Measurements from ENCODE around the gene ATRNL1. TPM values are rescaled to one million over a fixed set of nuclear protein-coding genes. Genes with fewer than 3 reads are reported as not detected.

Gene ATRNL1
- total RNA-seq, 4 donors from 2014 or later: 137 to 431 (median 202) TPM

DNA sequence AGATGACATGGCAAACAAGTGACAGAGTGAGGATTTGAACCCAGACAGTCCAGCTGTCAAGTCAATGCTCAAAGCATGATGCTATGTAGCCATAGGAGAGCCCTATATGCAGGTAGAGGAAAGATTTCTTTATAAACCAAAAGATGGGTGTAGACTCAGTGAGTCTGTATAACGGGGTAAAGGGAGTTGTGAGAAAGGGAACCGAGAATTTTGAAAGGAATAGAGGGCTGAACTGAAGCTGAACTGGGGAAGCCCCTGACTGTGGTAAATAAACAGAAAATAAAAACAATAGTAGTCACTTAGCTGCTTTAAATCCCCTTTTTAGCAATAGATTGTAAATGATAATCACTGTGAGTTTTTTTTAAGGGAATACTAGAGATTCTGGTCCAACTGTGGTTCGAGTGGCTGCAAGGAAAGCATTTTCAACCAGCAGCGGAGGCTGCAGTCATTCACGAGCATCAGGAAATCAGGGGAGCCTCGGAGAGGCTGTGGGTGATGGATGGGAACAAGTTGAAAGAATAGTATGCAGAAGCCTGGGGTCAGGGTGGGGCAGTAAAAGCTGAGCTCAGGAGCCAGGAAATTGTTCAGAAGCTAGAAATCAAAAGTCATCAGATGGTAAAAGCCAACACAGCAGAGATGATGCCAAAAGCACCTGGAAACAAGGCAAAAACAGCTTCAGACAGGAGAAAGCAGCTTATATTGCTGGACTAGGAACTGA is 786.4 kb downstream of the ATRNL1 start:
- no peak for TF ChIP-seq CTCF (IDR thresholded peaks at IDR 0.05)
- TF ChIP-seq POLR2A (IDR thresholded peaks at IDR 0.05): no peak
- intact Hi-C loops (cut with DNase I; ENCODE audit: low total_unique reads): no loop called here
- DNase-seq: no peak
- H3K36me3 ChIP-seq: no peaks in the 10 kb centered on the region
- H3K4me1 ChIP-seq: no peaks in the 10 kb centered on the region
- H3K9me3 ChIP-seq: no peaks in the 10 kb centered on the region
- H3K27ac ChIP-seq: no peak overlapping the region
- no peaks in the 10 kb centered on the region for H3K27me3 ChIP-seq
- no peak overlapping the region for H3K4me3 ChIP-seq

GRCh38 chr10:115882021-115882420 is 788.9 kb downstream of the ATRNL1 start:
- no peak for DNase-seq
- Histone ChIP-seq H3K4me1 (no peaks in the 10 kb centered on the region), H3K36me3 (no peaks in the 10 kb centered on the region), H3K27me3 (no peaks in the 10 kb centered on the region), H3K4me3 (no peak overlapping the region), H3K9me3 (no peaks in the 10 kb centered on the region), H3K27ac (no peak overlapping the region)
- intact Hi-C loops (cut with DNase I; ENCODE audit: low total_unique reads): no loop called here
- no peak for TF ChIP-seq CTCF (IDR thresholded peaks at IDR 0.05)
- no peak for TF ChIP-seq POLR2A (IDR thresholded peaks at IDR 0.05)

DNA sequence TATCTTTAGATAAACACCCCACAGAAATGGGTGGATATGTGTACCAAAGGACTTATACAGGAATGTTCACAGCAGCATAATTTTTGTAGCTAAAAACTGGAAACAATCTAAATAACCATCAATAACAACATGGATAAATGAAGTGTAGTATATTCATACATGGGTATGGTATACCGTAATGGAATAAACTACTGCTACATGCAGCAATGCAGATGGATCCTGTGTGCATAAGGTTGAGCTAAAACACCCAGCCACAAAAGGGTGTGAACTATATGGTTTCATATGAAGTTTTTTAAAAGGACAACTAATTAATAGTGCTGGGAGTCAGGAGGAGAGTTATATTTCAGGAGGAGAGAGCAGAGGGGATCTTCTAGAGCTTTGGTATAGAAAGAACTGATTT is 790.2 kb downstream of the ATRNL1 start:
- intact Hi-C loops (cut with DNase I; ENCODE audit: low total_unique reads): no loop called here
- TF ChIP-seq CTCF (IDR thresholded peaks at IDR 0.05): no peak
- TF ChIP-seq POLR2A (IDR thresholded peaks at IDR 0.05): no peak
- Histone ChIP-seq H3K27ac (no peak overlapping the region), H3K27me3 (no peaks in the 10 kb centered on the region), H3K4me1 (no peaks in the 10 kb centered on the region), H3K9me3 (no peaks in the 10 kb centered on the region), H3K36me3 (no peaks in the 10 kb centered on the region), H3K4me3 (no peak overlapping the region)
- no peak for DNase-seq

- DNase-seq: no peak
- H3K4me3 ChIP-seq: no peak overlapping the region
- intact Hi-C loops (cut with DNase I; ENCODE audit: low total_unique reads): no loop called here
- H3K9me3 ChIP-seq: no peaks in the 10 kb centered on the region
- no peaks in the 10 kb centered on the region for H3K36me3 ChIP-seq
- TF ChIP-seq POLR2A (IDR thresholded peaks at IDR 0.05) (no peak), CTCF (IDR thresholded peaks at IDR 0.05) (no peak)
- H3K27me3 ChIP-seq: no peaks in the 10 kb centered on the region
- no peak overlapping the region for H3K27ac ChIP-seq
- no peaks in the 10 kb centered on the region for H3K4me1 ChIP-seq
Measured at GRCh38 chr10:115884331-115884730, 791.2 kb downstream of the ATRNL1 start.

DNA sequence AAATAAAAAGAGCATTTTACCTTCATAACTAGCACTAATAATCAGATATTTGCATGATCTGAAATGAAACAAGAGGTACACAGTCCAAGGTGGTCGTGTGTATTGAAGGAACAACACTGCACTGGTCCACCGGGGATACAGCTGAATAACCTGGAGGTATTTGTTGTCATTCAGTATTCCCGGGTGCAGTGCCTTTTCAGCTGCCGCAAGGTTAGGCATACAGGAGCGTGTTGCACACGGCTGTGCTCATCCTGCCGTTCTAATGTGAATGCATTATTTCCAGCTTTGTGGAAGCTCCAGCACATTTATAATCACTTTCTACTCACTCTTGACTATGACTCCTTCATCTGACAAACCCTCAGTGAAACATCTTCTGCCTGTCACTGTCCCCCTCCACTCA is 802.0 kb downstream of the ATRNL1 start:
- H3K27me3 ChIP-seq: no peaks in the 10 kb centered on the region
- H3K36me3 ChIP-seq: no peaks in the 10 kb centered on the region
- no peak for DNase-seq
- TF ChIP-seq CTCF (IDR thresholded peaks at IDR 0.05) (no peak), POLR2A (IDR thresholded peaks at IDR 0.05) (no peak)
- no peak overlapping the region for H3K27ac ChIP-seq
- H3K4me3 ChIP-seq: no peak overlapping the region
- no peaks in the 10 kb centered on the region for H3K4me1 ChIP-seq
- H3K9me3 ChIP-seq: no peaks in the 10 kb centered on the region
- intact Hi-C loops (cut with DNase I; ENCODE audit: low total_unique reads): no loop called here
